AG09309 (cell line): ENCODE results near the gene RBM38.
"Not testable (repeated sequence)": the region's sequence is repeated elsewhere in the genome, so short reads cannot be mapped to it uniquely, and the experiment has no call there.

ENCODE experiments used
- DNase-seq: peaks from one replicate; pipeline ENCODE4 v3.0.0-alpha.2; 2010; ENCODE audit warnings: low read depth
- H3K4me3 ChIP-seq: 2 replicates; pipeline ENCODE4 v1.5.1; 2011; ENCODE audit warnings: mild to moderate bottlenecking, low read depth, low read length, moderate library complexity; ENCODE audit not compliant: control insufficient read depth
- CTCF ChIP-seq: IDR thresholded peaks from 2 replicates; pipeline ENCODE4 v1.5.1; 2011; ENCODE audit warnings: mild to moderate bottlenecking, low read depth, low read length, inconsistent platforms; ENCODE audit not compliant: insufficient read depth, control insufficient read depth; ENCODE audit errors: missing control alignments

RBM38 gene

DNA sequence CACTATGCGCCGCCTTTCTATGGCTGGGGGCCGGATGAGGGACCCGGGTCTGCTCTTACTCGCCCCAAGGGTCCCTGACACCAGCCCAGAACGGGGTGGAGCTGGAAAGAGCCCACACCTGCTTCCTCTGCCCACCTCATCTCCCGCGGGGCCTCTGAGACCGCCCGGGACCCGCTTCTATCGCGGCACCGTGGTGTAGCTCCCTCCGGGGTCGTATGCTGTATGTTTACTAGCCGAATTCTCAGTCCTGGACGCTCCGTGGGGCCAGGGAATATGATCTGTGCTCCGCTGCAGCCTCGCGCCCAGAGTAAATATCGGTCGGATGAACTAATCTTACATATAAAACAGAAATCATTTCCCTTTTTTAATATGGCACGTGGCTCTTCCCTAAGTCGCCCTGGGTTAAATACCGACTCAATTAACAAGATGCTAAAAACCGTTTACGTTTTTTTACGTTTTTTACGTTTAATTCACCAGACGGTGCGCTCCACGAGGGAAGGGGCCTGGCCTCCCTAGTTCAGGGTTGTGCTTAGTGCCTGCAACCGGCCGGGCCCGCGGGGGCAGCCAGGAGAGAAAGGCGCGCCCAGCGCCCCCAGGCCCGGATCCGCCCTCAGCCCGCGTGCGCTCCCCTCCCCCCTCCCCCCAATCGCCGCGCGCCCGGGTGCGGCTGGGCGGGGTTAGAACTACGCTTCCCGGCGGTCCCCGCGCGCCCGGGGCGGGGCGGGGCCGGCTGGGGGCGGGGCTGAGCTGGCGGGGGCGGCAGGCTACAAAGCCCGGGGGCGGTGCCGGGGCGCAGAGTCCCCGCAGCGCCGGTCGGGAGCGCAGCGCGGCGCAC lies at the start of gene RBM38:
Gene RBM38 (plus strand): TSS at position 793 of the 835 bp plus-strand sequence. CDS start 186 bp downstream, outside the sequence.
- H3K4me3 ChIP-seq: peak within 1 kb of the TSS; percentile 55
- no peak for DNase-seq
- TF ChIP-seq CTCF: no peak

GRCh38 chr20:57341663-57342062 lies 49.5 kb upstream of the RBM38 start:
- no peak for TF ChIP-seq CTCF
- DNase-seq: no peak
- H3K4me3 ChIP-seq: no peak overlapping the region

DNA sequence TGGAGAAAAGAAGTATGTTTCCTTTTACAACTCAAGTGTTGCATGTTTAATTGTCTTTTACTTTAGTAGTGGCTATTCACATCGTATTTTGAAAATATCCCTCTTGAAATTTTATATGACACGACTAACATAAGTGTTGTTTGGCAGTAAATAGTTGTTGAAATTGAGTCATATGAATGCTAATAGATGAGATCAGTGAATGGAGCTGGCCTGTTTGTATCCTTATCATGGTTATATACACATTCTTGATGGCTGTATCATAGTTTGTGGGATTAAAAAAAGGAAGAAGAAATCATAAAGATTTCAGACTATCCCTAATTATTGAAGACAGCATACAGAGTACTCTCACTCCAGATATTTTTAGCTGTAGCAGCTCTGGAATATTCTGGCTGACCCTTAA lies 48.4 kb upstream of the RBM38 start:
- DNase-seq: peak; percentile 4
- TF ChIP-seq CTCF: no peak
- H3K4me3 ChIP-seq: no peak overlapping the region

GRCh38 chr20:57346477-57346876 lies 44.7 kb upstream of the RBM38 start:
- TF ChIP-seq CTCF: peak; percentile 74
- no peak overlapping the region for H3K4me3 ChIP-seq
- DNase-seq: peak; percentile 64

DNA sequence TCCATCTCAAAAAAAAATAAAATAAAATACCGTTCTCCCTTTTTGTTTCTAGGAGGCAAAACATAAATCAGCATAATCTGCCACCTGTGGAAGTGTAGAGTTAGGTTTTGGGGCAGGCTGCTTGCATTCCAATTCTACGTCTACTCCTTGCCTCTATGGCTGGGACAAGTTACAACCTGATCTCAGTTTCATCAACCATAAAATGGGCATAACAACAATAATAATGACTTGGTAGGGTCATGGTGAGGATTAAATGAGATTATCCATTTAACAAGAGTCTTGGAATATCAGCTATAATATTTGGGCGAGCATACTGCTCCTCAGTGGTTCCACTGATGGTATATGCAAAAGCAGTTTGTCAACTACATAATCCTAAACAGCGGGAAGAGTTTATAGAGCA lies 43.8 kb upstream of the RBM38 start:
- no peak for DNase-seq
- no peak overlapping the region for H3K4me3 ChIP-seq
- no peak for TF ChIP-seq CTCF

- not testable (repeated sequence) for H3K4me3 ChIP-seq, DNase-seq
Observed at GRCh38 chr20:57348200-57348921, 42.8 kb upstream of the RBM38 start.

DNA sequence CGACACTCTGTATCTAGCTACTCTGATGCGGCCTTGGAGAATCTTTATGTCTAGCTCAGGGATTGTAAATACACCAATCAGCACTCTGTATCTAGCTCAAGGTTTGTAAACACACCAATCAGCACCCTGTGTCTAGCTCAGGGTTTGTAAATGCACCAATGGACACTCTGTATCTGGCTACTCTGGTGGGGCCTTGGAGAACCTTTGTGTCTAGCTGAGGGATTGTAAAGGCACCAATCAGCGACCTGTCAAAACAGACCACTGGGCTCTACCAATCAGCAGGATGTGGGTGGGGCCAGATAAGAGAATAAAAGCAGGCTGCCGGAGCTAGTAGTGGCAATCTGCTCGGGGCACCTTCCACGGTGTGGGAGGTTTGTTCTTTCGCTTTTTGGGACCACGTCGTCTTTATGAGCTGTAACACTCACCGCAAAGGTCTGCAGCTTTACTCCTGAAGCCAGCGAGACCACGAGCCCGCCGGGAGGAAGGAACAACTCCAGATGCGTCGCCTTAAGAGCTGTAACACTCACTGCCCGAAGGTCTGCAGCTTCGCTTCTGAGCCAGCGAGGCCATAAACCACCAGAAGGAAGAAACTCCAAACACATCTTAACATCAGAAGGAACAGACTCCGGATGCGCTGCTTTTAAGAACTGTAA lies 42.1 kb upstream of the RBM38 start:
- H3K4me3 ChIP-seq, DNase-seq: not testable (repeated sequence)
